Common myeloid progenitor, CD34-positive (primary cell): ENCODE data around the gene SRD5A1.

Source experiments
- CTCF ChIA-PET: fragments of 350-600 bp; sonication (Branson Sonifier 250); formaldehyde crosslinking; loops from one replicate; lab custom pipeline; 2021; ENCODE audit warnings: antibody characterized with exemption; lab: Charles Lee
- POLR2A ChIA-PET: fragments of 350-600 bp; sonication (Branson Sonifier 250); formaldehyde crosslinking; loops from one replicate; lab custom pipeline; 2021; ENCODE audit warnings: antibody characterized with exemption; lab: Charles Lee
- DNase-seq, 3 donors: peaks; one replicate each; pipeline versions ENCODE4 v3.0.0 to v3.0.0-alpha.2; 2013
- H3K27ac ChIP-seq, 2 experiments: 1 replicate in 1 of 2; 2 replicates in 1 of 2; pipeline ENCODE4 v1.7.0; 2013; ENCODE audit warnings: inconsistent platforms in 2 of 2, low read length in 2 of 2, mild to moderate bottlenecking in 2 of 2, low read depth in 1 of 2, moderate library complexity in 1 of 2; ENCODE audit not compliant: severe bottlenecking in 2 of 2, insufficient read depth in 1 of 2, poor library complexity in 1 of 2
- H3K27me3 ChIP-seq, 5 experiments: replicated peaks in 2 of 5; 1 replicate in 3 of 5; 2 replicates in 2 of 5; pipeline versions ENCODE4 v1.6.1 to v1.7.0; 2013; ENCODE audit warnings: low read length in 4 of 5, mild to moderate bottlenecking in 2 of 5, moderate library complexity in 2 of 5, inconsistent platforms in 1 of 5; ENCODE audit not compliant: insufficient read depth in 5 of 5, control insufficient read depth in 4 of 5
- H3K36me3 ChIP-seq, 4 experiments: 1 replicate in 2 of 4; 2 replicates in 2 of 4; pipeline versions ENCODE4 v1.6.1 to v1.7.0; 2013; ENCODE audit warnings: low read length in 3 of 4, control low read depth in 1 of 4, mild to moderate bottlenecking in 1 of 4; ENCODE audit not compliant: control insufficient read depth in 4 of 4, insufficient read depth in 4 of 4
- H3K4me1 ChIP-seq, 4 experiments: 1 replicate in 3 of 4; 2 replicates in 1 of 4; pipeline versions ENCODE4 v1.6.1 to v1.7.1; 2013; ENCODE audit warnings: low read length in 3 of 4, mild to moderate bottlenecking in 3 of 4, control low read depth in 1 of 4, inconsistent platforms in 1 of 4, moderate library complexity in 1 of 4; ENCODE audit not compliant: control insufficient read depth in 4 of 4, insufficient read depth in 4 of 4; ENCODE audit errors: control extremely low read depth in 1 of 4
- H3K4me3 ChIP-seq, 7 experiments: 1 replicate in 4 of 7; 2 replicates in 3 of 7; pipeline versions ENCODE4 v1.5.1 to v1.7.0; 2013; ENCODE audit warnings: mild to moderate bottlenecking in 7 of 7, low read length in 6 of 7, moderate library complexity in 6 of 7, inconsistent platforms in 2 of 7, low read depth in 2 of 7, control low read depth in 1 of 7; ENCODE audit not compliant: insufficient read depth in 4 of 7, control insufficient read depth in 1 of 7; ENCODE audit errors: extremely low read depth in 1 of 7
- H3K9me3 ChIP-seq, 5 experiments: 1 replicate in 4 of 5; 2 replicates in 1 of 5; pipeline versions ENCODE4 v1.6.1 to v1.7.1; 2013; ENCODE audit warnings: low read length in 4 of 5, mild to moderate bottlenecking in 2 of 5, inconsistent platforms in 1 of 5, low read depth in 1 of 5, moderate library complexity in 1 of 5; ENCODE audit not compliant: control insufficient read depth in 4 of 5, insufficient read depth in 2 of 5; ENCODE audit errors: control extremely low read depth in 1 of 5
- WGBS: methylation state at CpG from one replicate; pipeline ENCODE4 v1.1.5; 2013; ENCODE audit not compliant: insufficient coverage; 5-methylcytosine and 5-hydroxymethylcytosine counted together

Gene SRD5A1

GRCh38 chr5:6686915-6687409 is 53.7 kb downstream of the SRD5A1 start:
- ChIA-PET POLR2A (no interaction called here), CTCF (interaction anchor here (0.8 to 1.2 kb wide), 3 partner anchors 14 to 41 kb away, joined by 3 read pairs; no protein-coding TSS in a partner anchor)
- Histone ChIP-seq H3K4me3 (peak overlapping the region in 6 of 7 experiments; percentile 44 to 71 (median 54)), H3K27ac (no peak overlapping the region), H3K36me3 (no peaks in the 10 kb centered on the region), H3K9me3 (no peaks in the 10 kb centered on the region), H3K4me1 (peaks cover 0 to 6% (median 2%) of the 10 kb centered on the region in 4 experiments), H3K27me3 (peaks cover 0 to 13% (median 3%) of the 10 kb centered on the region in 5 experiments)
- peak; percentile 42 to 70 (median 66) for DNase-seq
- WGBS, result 1% methylated on average over 12 of the region's 22 CpGs

GRCh38 chr5:6687505-6687904 is 54.3 kb downstream of the SRD5A1 start:
- peaks cover 0 to 14% (median 3%) of the 10 kb centered on the region in 5 experiments for H3K27me3 ChIP-seq
- ChIA-PET CTCF (interaction anchor here (0.8 to 1.2 kb wide), 3 partner anchors 13 to 41 kb away, joined by 3 read pairs; no protein-coding TSS in a partner anchor), POLR2A (no interaction called here)
- H3K36me3 ChIP-seq, result no peaks in the 10 kb centered on the region
- WGBS, result 73% methylated on average over 7 of the region's 9 CpGs
- peak overlapping the region in 1 of 7 experiments; percentile 50 for H3K4me3 ChIP-seq
- no peak for DNase-seq
- H3K9me3 ChIP-seq, result no peaks in the 10 kb centered on the region
- H3K27ac ChIP-seq, result no peak overlapping the region
- H3K4me1 ChIP-seq, result peaks cover 0 to 6% (median 2%) of the 10 kb centered on the region in 4 experiments

- no CpG with 5 or more reads among the region's 1 CpG for WGBS
- Histone ChIP-seq H3K4me1 (no peaks in the 10 kb centered on the region), H3K27me3 (peaks cover 0 to 11% (median 3%) of the 10 kb centered on the region in 5 experiments), H3K4me3 (no peak overlapping the region), H3K27ac (no peak overlapping the region), H3K36me3 (no peaks in the 10 kb centered on the region), H3K9me3 (no peaks in the 10 kb centered on the region)
- CTCF ChIA-PET, result no interaction called here
- POLR2A ChIA-PET, result no interaction called here
- DNase-seq, result no peak
These were observed 59.7 kb downstream of the SRD5A1 start for GRCh38 chr5:6692906-6693305.

GRCh38 chr5:6698696-6699095 is 65.5 kb downstream of the SRD5A1 start:
- CTCF ChIA-PET, result no interaction called here
- POLR2A ChIA-PET, result no interaction called here
- no peak for DNase-seq
- no peaks in the 10 kb centered on the region for H3K4me1 ChIP-seq
- WGBS, result no CpG with 5 or more reads among the region's 1 CpG
- H3K27me3 ChIP-seq, result peaks cover 0 to 21% (median 3%) of the 10 kb centered on the region in 5 experiments
- H3K27ac ChIP-seq, result no peak overlapping the region
- no peak overlapping the region for H3K4me3 ChIP-seq
- no peaks in the 10 kb centered on the region for H3K9me3 ChIP-seq
- no peaks in the 10 kb centered on the region for H3K36me3 ChIP-seq

GRCh38 chr5:6699357-6699756 is 66.1 kb downstream of the SRD5A1 start:
- POLR2A ChIA-PET, result no interaction called here

GRCh38 chr5:6700074-6700684 is 66.9 kb downstream of the SRD5A1 start:
- no peak for DNase-seq
- ChIA-PET CTCF (interaction anchor here (0.7 to 1.2 kb wide), 2 partner anchors 9 to 13 kb away, joined by 3 to 5 read pairs; no protein-coding TSS in a partner anchor), POLR2A (no interaction called here)
- Histone ChIP-seq H3K36me3 (no peaks in the 10 kb centered on the region), H3K9me3 (no peaks in the 10 kb centered on the region), H3K4me1 (peaks cover 0 to 13% (median 0%) of the 10 kb centered on the region in 4 experiments), H3K27ac (no peak overlapping the region), H3K4me3 (no peak overlapping the region), H3K27me3 (peaks cover 0 to 21% (median 3%) of the 10 kb centered on the region in 5 experiments)
- 51% methylated on average over 5 of the region's 11 CpGs for WGBS

More at GRCh38 chr5:6699357-6699756, 66.1 kb downstream of the SRD5A1 start:
- Histone ChIP-seq H3K9me3 (no peaks in the 10 kb centered on the region), H3K27ac (no peak overlapping the region), H3K4me1 (peaks cover 0 to 4% (median 0%) of the 10 kb centered on the region in 4 experiments), H3K36me3 (no peaks in the 10 kb centered on the region), H3K27me3 (peaks cover 0 to 21% (median 3%) of the 10 kb centered on the region in 5 experiments), H3K4me3 (no peak overlapping the region)
- 100% methylated on average over 1 of the region's 1 CpG for WGBS
- CTCF ChIA-PET, result no interaction called here
- no peak for DNase-seq
